Stimulated activated CD8-positive, alpha-beta memory T cell treated with anti-CD3 and anti-CD28 coated beads, Interleukin-7, amount 100 ng/mL, for 48 hours (primary cell): ENCODE data around the gene MRPL49.
A peak's percentile ranks its signal among the peaks of the same experiment; 100 is the strongest.
"Not testable (repeated sequence)": the region's sequence is repeated elsewhere in the genome, so short reads cannot be mapped to it uniquely, and the experiment has no call there.

Source experiments
- DNase-seq, 2 donors: peaks; one replicate each; pipeline ENCODE4 v3.0.0-alpha.2; 2020; ENCODE audit warnings: low read depth in 1 of 2; ENCODE audit errors: extremely low read depth in 1 of 2

The MRPL49 gene

DNA sequence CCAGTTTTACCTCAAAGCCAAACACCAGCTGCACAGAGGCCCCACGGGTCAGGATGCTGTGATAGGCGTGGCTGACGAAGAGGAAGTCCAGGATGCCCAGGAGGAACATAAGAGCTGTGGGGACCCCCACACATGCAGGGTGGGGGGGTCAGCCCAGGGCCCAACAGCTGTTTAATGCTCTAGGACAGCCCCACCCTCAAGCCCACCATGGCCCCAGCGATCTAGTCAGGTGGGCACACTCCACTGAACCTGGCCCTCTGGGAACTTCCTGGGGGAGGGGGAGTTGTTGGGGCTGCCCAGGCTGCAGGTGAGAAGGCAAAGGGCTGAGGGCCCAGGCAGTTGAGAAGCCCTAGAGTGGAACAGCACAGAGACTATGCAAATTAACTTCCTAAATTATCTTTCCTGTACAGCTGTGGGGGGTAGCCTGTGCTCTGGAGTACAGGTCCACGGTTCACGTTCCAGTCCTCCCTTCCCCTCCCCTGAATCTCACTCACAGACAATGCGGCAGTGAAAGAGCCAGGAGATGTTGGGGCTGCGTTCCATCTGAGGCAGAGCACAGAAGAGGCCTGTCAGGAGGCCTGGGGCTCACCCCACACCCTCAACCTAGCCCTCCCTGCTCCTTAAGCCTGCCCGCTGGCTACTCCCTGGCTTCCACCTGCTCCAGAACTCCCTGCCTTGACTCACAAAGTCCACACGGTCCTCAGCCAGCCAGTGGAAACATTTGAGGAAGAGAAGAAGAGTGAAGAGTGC, 10.3 kb downstream of the MRPL49 start:
- DNase-seq, result no peak

DNA sequence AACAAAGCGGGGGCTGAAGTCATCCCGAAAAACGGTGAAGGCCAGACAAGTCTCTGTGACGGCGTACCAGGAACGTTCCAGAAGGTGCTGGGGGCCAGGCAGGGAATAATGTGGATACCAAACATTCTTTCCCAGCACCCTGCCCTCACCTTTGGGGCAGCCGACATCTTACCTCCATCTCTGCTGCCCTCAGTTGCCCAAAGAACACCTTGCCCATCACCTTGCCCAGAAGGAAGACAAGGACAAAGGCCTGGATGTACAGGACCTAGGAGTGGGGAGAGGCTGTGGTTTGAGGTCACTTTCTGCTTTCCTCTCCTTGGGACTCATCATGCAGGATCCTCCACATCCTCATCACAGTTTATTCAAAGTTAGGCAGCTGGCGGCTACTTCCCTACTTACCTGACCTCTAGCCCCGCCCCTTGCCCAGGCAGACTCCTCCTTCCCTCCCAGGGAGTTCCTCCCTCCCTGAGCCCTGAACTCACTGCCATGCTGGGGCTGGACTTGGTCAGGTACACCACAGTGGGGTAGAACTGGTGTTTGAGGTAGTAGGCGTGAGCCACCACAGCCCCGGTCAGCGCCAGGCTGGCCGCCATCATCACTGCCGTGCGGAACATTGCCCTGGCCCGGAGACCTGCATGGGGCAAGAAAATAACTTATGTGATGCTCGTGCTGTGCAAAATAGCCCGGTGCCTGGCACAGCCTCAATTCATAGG, 11.0 kb downstream of the MRPL49 start:
- DNase-seq, result peak in 1 of 2 donors; percentile 62

DNA sequence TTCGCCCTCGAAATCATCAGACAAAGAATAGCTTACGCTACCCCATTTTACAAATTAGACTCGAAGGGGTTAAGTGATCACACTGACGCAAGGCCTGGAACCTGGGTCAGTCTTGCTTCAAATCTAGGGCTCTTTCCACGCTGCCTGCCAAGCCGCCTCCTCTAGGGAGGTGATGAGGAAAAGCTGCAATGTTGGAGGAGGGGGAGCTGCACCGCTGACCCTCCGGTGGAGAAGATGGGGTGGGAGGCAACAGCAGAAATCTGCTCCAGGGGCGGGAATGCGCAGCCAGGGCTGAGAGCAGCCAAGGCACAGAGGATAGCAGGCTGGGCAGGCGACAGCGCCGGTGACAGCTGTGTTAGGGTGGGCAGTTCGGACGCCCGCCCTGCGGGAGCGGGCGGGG, 11.6 kb downstream of the MRPL49 start:
- DNase-seq, result no peak

DNA sequence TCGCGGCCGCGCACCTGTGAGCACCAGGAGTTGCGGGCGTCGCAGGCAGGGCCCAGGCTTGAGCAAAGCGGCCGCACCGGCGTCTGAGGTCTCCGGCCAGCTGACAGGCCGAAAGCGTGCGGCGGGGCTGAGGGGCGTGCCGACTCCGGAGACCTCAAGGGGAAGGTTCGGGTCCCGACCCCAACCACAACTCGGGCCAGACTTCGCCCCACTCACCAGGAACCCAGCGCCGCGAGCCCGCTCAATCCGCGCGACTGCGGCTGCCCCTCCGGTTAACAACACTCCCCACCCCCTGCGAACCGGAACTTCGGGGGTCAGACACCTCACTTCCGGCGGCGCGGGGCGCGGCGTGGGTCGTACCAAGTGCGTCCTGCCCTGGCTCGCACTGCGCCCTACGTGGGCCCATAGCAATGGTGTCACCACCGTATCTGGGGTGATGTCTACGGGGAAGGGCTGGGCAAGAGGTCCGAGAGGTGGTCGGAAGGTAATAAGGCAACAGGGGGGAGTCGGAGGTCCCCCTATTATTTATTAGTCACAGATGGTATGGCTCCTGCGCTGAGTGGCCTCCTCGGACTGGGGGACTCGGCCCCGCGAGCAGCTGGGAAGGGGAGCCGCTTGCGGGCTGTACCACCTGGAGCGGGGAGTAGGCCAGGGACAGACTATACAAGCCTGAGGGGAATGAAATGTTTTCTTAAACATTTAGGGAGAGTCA, 12.3 kb downstream of the MRPL49 start, which contains the start of gene SYVN1:
TSS of gene SYVN1 (minus strand) at position 280 of the 712 bp plus-strand sequence. CDS start 918 bp downstream, outside the sequence.
- DNase-seq, result peak; percentile 82

DNA sequence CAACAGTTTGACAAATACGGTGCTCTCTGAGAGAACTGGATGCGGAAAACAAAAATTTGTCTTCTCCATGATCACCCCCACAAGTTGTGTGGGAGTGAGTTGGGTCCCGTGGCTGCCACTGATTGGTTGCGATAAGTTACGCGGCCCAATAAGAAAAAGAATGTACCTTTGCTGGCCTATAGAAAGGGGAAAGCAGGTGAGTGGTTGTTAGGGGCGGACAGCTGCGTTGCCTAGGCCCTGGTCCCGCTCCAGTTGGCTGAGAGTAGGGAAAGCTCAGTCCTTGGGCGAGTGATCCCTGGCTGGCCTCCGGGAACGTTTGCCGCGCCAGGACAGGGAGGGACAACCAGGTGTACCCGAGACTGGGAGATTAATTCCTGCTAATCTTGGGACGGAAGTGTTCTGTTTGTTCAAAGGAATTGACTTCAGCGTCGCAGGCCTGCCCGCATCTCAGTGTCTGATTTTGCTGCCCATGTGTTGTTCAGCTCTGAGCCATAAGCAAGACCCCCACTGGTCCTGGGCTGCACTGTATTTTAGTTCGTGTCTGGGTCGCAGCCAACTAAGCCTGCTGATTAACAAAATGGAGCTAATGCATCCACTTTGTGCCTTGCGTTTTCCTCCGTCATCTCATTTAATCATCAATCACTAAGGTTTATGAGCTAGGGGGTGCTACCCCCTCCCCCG, 13.0 kb downstream of the MRPL49 start:
- peak in 1 of 2 donors; percentile 78 for DNase-seq

DNA sequence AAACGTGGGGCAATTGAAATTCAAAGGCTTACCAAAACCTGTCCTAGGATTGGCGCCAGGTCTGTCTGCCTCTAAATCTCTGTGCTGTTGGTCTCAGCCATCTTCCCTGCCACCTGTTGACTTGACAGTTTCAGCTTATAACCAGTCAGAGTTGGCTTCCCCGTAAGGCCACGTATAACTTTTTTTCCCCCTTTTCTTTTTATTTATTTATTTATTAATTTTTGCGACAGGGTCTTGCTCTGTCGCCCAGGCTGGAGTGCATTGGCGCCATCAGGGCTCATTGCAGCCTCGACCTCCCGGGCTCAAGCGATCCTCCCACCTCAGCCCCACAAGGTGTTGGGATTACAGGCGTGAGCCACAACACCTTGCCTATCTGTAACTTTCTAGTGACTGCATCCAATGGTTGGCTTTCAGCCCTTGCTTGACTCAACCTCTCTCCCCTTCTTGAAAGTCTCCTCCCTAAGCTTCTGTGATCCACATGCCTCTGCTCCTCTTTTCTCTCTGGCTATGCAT, 13.6 kb downstream of the MRPL49 start:
- no peak for DNase-seq

DNA sequence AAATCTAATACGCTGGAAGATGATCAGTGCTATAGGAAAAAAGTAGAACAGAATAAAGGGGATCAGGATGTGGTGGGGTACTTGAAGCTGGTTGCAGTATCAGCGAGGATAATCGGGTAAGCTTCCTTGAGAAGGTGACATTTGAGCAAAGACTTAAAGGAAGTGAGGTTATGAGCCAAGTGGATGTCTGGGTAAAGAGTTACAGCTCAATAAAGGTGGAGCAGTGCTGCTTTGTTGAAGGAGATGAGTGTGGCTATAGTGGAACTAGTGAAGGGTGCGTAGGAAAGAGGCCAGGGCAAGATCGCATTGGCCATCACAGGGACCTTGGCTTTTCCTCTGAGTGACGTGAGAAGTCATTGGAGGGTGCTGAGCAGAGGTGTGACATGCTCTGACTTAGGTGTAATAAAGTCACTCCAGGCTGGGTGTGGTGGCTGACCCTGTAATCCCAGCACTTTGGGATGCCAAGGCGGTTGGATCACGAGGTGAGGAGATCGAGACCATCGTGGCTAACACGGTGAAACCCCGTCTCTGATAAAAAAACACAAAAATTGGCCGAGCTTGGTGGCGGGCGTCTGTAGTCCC, 14.5 kb downstream of the MRPL49 start:
- DNase-seq, result no peak

DNA sequence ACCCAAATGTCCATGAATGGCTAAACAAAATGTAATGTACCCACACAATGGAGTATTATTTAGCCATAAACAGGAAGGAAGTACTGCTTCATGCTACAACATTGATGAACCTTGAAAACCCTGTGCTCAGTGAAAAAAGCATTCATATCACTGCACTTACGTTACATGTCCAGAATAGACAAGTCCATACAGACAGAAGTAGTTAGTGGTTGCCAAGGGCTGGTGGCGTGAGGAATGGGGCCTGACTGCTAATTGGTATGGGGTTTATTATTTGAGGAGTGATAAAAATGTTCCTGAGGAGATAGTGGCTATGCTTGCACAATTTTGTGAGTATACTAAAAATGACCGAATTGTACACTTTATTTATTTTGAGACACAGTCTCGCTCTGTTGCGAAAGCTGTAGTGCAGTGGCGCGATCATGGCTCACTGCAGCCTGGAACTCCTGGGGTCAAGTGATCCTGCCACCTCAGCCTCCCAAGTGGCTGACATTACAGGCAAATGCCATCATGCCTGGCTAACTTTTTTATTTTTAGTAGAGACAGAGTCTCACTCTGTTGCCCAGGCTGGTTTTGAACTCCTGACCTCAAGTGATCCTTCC, 19.9 kb downstream of the MRPL49 start:
- DNase-seq, result no peak

DNA sequence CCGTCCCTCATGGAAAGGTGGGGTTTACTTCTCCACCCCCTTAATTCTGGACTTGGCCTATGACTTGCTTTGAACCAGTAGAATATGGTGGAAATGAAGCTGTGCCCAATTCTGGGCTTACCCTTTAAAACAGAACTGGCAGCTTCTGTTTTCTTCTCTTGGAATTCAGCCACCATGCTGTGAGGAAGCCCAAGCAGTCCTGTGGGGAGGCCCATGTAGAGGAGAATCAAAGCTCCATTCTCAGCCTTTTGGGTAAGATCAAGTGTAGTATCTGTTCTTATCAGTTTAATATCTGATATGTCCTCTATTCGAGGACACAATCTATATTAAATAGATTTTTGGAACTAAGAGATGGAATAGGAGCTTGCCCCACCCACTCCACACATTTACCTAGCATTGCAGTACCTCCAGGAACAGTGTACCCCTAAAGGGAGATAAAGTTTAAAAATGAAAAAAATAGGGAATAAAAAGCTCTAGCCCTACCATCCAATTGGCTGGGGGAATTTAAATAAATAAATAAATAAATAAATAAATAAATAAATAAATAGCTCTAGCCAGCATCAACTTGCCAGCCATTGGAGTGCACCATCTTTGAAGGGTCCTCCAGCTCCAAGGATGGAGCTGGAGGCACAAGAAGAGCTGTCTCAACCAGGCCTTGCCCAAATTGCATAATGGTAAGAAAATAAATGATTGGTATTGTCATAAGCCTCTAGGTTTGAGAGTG, 25.4 kb downstream of the MRPL49 start:
- no peak for DNase-seq

DNA sequence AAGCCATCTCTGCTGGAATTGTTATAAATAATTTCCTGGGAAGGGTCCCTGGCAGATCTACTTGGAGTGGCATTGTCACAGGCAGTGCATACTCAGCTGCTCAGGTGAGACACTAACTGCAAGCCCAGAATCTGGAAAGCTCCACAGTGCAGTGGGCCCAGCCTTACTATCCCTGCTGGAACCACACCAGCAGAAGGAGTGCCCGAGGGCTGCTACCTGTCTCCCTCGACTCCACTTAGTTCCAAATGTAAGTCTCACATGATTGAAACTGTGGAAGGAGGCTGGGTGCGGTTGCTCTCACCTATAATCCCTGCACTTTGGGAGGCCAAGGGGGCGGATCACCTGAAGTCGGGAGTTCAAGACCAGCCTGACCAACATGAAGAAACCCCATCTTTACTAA, 26.5 kb downstream of the MRPL49 start:
- no peak for DNase-seq

DNA sequence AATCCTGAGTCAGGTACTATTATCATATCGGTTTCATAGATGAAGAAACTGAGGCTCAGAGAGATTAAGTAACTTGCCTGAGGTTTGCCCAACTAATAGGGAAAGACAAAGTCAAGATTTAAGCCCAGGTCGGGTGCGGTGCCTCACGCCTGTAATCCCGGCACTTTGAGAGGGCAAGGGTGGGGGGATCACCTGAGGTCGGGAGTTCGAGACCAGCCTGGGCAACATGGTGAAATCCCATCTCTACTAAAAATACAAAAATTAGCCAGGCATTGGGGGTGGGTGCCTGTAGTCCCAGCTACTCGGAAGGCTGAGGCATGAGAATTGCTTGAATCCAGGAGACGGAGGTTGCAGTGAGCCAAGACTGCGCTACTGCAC, 28.0 kb downstream of the MRPL49 start:
- not testable (repeated sequence) for DNase-seq

DNA sequence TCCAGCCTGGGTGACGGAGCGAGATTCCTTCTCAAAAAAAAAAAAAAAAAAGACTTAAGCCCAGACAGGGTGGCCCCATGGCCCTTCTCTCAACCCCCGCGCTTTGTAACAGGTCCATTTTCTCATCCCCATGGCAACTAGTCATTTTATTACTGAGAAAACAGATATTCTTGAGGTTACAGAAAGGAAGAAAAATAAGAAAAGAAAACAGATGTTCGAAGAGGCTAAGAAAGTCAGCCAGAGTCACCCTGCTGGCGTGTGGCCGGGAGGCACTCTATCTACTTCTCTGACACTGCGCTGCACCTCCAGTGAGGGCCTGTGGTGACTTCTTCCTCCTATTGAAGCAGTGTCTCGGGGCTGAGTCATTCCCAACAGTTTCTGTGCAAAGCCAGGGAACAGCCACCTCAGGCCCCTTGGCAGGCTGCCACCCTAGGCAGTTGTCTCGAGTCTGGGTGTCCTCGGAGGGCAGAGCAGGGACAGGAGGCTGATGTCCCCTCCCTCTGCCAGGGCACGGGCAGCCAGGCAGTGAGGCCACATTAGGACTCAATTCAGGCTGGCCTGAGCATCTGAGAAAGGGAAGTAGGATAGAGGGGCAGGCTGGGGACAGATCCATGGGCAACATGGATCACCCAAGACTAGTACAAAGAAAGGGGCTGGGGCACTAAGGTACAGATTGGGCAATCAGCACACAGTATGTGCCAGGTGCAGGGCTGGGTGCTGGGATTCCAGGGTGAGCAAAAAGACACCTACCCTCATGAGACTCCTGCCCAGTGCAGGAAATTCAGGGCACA, 28.6 kb downstream of the MRPL49 start:
- peak in 1 of 2 donors; percentile 47 for DNase-seq

DNA sequence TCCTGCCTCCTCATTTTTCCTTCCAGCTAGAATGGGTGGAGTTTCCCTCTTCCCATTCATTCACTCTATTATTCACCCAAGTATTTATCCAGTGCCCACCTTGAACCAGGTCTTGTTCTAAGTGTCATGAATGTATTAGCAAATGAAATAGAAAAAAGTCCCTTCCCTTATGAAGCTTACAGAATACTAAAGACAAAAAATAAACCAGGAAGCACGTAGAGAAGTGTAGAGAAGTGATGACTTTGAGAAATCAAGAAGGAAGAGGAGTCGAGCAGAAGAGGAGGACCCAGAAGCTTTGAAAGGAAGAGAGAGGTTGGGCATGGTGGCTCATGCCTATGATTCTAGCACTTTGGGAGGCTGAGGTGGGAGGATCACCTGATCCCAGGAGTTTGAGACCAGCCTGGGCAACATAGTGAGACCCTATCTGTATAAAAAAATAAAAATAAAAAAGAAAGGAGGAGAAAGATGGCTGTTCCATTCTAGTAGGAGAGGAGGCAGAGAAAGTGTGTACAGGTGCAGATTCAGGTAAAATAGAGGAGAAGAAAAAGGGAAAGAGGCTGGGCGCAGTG, 29.3 kb downstream of the MRPL49 start:
- no peak for DNase-seq

DNA sequence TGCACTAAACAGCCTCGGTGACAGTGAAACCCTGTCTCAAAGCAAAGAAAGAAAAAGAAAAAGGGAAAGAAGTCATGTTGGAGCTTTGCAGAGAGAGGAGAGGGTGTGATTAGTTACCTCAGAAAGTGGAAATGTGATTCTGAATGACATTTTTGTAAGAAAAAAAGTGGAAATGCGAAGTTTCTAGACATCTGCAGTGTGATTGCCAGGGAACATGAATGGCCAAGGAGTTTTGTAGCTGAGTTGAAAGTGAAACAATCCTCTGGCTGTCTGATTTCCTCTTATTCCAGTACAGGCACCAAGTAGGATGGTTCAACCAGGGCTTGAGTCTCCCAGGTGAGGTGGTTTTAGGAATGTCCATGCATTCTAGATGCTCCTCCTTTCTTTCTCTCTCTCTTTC, 30.0 kb downstream of the MRPL49 start:
- no peak for DNase-seq

DNA sequence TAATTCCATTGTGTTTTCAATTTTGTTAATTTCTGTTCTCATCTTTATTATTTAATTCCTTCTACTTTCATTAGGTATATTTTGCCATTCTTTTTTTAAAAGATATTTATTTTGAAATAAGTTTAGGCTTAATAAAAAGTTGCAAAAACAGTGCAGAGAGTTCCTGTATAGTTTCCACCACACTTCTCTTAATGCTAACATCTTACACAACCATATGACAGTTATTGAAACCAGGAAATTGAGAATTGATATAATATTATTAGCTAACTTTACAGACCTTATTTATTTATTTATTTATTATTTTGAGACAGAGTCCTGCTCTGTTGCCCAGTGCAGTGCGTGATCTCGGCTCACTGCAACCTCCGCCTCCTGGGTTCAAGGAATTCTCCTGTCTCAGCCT, 34.1 kb downstream of the MRPL49 start:
- no peak for DNase-seq

DNA sequence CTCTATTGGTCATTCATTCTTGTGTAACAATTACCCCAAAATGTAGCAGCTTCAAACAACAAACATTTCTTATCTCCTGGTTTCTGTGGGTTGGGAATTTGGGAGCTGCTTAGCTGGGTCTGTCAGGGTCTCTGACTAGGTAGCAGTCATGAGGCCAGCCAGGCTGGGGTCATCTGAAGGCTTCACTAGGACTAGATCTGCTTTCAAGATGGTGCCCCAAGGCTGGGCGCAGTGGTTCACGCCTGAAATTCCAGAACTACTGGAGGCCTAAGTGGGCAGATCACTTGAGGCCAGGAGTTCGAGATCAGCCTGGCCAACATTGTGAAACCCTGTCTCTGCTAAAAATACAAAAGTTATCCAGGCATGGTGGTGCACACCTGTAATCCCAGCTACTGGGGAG, 34.8 kb downstream of the MRPL49 start:
- no peak for DNase-seq

DNA sequence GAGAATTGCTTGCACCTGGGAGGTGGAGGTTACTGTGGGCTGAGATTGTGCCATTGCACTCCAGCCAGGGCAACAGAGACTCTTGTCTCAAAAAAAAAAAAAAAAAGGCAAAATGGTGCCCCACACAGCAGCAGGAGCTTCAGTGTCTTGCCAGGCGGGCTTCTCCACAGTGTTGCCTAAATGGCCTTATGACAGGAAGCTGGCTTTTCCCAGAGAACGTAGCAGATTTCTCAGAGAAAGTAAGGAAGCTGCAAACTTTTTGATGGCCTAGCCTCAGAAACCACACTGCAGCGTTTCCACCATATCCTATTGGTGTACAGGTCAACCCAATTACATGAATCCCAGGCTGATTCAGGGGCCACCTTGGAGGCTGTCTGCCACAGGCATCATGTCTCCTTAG, 35.2 kb downstream of the MRPL49 start:
- no peak for DNase-seq

DNA sequence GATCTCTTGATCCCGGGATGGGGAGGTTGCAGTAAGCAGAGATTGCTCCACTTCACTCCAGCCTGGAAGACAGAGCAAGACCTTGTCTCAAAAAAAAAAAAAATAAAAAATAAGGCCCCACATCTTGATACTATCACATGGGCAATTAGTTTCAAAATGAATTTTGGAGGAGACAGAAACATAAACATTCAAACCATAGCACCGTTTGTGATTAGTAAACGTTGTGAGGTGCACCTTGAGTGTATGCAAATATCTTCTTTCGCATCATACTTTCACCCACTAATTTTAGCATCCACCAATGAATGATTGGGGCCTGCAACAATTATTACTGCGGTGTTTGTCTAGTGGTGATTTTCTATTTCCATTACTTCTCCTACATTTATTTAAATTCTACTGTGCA, 36.9 kb downstream of the MRPL49 start:
- no peak for DNase-seq
